Inferior parietal cortex (tissue), 1 donor: ENCODE results near the gene ELOVL7.
"Not testable (repeated sequence)": the region's sequence is repeated elsewhere in the genome, so short reads cannot be mapped to it uniquely, and the experiment has no call there.

Experiments used
- DNase-seq: peaks from one replicate; pipeline ENCODE4 v3.0.0-alpha.2; 2016; ENCODE audit errors: extremely low spot score

Gene ELOVL7

GRCh38 chr5:60795424-60795950 is 48.6 kb downstream of the ELOVL7 start:
- not testable (repeated sequence) for DNase-seq

GRCh38 chr5:60794691-60795090 is 49.4 kb downstream of the ELOVL7 start:
- no peak for DNase-seq

- no peak for DNase-seq
Observed at GRCh38 chr5:60792438-60792837, 51.6 kb downstream of the ELOVL7 start.

- DNase-seq, result no peak
Observed at GRCh38 chr5:60789551-60789950, 54.5 kb downstream of the ELOVL7 start.

GRCh38 chr5:60788863-60789513 is 55.1 kb downstream of the ELOVL7 start:
- no peak for DNase-seq

- no peak for DNase-seq
Observed at GRCh38 chr5:60779466-60779865, 64.6 kb downstream of the ELOVL7 start.

- no peak for DNase-seq
Observed at GRCh38 chr5:60776343-60776742, 67.7 kb downstream of the ELOVL7 start.

GRCh38 chr5:60765019-60765709 is 78.9 kb downstream of the ELOVL7 start:
- no peak for DNase-seq

GRCh38 chr5:60763061-60763460 is 81.0 kb downstream of the ELOVL7 start:
- no peak for DNase-seq

- no peak for DNase-seq
Observed at GRCh38 chr5:60754495-60754894, 89.6 kb downstream of the ELOVL7 start.

GRCh38 chr5:60744682-60745081 is 99.4 kb downstream of the ELOVL7 start:
- DNase-seq, result no peak

- no peak for DNase-seq
Observed at GRCh38 chr5:60743511-60744314, 100.4 kb downstream of the ELOVL7 start.

GRCh38 chr5:60740322-60740721 is 103.7 kb downstream of the ELOVL7 start:
- DNase-seq, result no peak

GRCh38 chr5:60738933-60739332 is 105.1 kb downstream of the ELOVL7 start:
- no peak for DNase-seq

GRCh38 chr5:60738461-60738860 is 105.6 kb downstream of the ELOVL7 start:
- DNase-seq, result no peak

GRCh38 chr5:60730858-60731257 is 113.2 kb downstream of the ELOVL7 start:
- not testable (repeated sequence) for DNase-seq

GRCh38 chr5:60727033-60727679 is 116.9 kb downstream of the ELOVL7 start:
- DNase-seq, result no peak

GRCh38 chr5:60724126-60724525 is 119.9 kb downstream of the ELOVL7 start:
- DNase-seq, result no peak

GRCh38 chr5:60722416-60722815 is 121.7 kb downstream of the ELOVL7 start:
- DNase-seq, result no peak

GRCh38 chr5:60719329-60719728 is 124.7 kb downstream of the ELOVL7 start:
- no peak for DNase-seq

GRCh38 chr5:60718166-60718892 is 125.7 kb downstream of the ELOVL7 start:
- DNase-seq, result no peak
